HG03139 (cell line): ENCODE data around the gene UTS2R.
"Not testable (repeated sequence)": the region's sequence is repeated elsewhere in the genome, so short reads cannot be mapped to it uniquely, and the experiment has no call there.

Source experiments
- ATAC-seq: cut with Tn5 transposase; IDR thresholded peaks from one replicate; pipeline ENCODE4 v1.9.1; 2021; ENCODE audit not compliant: unreplicated experiment

UTS2R gene

DNA sequence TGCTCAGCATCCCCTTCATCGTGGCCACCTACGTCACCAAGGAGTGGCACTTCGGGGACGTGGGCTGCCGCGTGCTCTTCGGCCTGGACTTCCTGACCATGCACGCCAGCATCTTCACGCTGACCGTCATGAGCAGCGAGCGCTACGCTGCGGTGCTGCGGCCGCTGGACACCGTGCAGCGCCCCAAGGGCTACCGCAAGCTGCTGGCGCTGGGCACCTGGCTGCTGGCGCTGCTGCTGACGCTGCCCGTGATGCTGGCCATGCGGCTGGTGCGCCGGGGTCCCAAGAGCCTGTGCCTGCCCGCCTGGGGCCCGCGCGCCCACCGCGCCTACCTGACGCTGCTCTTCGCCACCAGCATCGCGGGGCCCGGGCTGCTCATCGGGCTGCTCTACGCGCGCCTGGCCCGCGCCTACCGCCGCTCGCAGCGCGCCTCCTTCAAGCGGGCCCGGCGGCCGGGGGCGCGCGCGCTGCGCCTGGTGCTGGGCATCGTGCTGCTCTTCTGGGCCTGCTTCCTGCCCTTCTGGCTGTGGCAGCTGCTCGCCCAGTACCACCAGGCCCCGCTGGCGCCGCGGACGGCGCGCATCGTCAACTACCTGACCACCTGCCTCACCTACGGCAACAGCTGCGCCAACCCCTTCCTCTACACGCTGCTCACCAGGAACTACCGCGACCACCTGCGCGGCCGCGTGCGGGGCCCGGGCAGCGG is 3.2 kb downstream of the UTS2R start:
- ATAC-seq: no peak

DNA sequence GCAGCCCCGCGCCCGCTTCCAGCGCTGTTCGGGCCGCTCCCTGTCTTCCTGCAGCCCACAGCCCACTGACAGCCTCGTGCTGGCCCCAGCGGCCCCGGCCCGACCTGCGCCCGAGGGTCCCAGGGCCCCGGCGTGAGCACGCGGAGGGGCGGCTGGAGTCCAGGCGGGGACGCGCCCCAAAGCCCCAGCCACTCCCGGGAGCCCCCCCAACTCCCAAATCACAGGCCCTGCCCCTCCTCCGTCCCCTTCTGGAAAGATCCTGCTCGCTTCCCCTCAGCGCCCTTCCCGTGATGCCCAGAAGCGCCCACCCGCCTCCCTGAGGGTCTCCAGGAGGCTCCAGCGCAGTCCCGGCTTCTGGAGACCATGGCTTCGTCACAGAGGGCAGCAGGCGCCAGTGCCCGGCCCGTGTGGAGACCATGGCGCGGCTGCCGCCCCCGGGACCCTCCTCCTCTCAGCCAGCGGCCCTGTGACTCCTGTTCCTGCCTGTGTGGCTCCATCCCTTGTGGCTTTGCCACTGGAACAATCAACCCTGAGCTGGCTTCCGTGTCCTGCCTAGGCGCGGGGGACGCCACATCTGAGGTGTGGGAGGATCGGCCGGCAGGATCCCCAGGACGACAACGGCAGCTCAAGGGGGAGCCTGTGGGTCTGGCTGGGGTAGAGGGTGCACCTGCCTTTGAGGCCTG is 3.9 kb downstream of the UTS2R start:
- no peak for ATAC-seq

DNA sequence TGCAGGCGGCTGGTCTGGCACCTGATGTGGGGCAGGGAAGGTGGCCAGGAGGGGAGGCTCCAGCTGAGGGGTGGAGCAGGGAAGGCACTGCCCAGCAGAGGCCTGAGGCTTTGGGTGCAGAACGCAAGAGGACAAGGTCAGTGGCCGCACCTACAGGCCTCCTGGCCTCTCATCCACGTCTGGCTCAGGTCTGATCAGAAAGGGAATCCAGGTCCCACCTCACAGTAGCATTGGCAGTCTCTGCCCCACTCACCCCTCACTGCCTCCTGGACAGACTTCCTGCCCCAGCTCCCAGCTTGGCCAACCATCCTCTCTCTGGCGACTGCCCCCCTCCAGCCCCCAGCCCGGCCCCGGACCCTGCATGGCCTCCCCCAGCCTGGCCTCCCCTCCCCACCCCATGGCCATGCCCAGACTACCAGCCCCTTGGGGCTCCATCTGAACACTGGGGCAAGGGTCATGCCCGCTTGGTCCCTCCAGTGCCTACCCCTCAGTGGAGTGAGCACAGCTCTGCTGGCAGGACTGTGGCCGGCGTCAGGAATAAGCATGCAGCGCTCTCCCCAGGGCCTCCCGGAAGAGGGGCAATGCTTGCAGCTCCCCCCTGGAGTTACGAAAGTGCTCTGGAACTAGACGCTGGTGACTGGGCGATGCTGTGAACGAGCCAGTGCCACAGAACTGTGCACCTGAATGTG is 4.6 kb downstream of the UTS2R start:
- no peak for ATAC-seq

DNA sequence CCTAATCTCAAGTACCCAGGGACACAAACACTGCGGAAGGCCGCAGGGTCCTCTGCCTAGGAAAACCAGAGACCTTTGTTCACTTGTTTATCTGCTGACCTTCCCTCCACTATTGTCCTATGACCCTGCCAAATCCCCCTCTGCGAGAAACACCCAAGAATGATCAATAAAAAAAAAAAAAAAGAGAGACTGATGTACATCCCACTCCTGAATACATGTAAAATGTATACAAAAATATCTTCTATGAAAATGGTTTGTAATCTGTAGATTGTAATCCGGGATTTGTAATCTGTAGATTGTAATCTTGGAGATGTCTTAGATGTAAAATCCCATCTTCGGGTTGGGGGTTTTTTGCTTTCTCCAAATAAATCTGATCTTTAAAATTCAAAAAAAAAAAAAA is 5.7 kb downstream of the UTS2R start:
- not testable (repeated sequence) for ATAC-seq

DNA sequence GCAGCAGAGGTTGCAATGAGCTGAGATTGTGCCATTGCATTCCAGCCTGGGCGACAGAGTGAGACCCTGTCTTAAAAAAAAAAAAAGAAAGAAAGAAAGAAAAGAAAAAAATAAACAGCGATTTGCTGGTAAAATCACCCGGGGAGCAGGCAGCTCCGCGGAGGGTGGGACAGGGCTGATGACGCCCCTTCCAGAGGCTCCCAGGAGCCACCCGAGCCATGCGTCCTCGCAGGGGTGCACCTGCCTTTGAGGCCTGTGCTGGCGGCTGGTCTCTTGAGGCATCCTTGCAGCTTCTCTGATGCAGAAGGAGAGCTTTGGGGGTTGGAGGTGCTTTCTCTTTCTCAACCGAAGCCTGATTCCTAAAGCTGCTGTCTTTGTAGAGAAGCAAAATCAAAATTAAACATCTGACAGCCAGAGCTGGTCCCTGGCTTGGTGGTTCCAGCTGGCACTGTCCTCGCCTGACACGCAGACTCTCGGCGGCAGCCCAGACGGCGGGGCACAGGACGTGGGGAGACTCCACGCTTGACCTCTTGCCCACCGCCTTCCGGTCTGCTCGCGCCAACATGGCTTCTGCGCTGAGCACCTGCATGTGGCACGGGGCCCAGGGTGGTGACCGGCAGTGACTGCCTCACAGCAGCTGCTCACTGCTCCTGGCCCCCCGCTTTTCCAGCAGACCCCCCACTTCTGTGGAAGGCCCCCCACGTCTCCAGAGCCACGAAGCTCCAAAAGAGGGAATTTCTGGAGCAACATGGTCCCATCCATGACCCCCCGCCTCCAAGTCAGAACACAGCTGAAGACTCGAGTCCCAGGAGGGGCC is 6.6 kb downstream of the UTS2R start:
- ATAC-seq: no peak

DNA sequence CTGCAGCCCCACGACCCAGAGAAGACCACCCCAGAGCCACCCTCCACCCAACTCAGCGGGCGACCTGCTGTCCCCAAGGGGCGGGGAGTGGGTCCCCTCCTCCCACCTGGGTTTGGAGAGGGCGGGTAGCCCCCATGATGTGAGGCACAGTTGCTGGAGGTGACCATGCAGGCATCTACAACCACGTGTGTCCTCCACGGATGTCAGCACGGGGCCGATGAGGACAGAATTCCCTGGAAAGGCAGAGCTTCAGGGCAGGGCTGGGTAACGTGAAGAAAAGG is 7.1 kb downstream of the UTS2R start:
- no peak for ATAC-seq

DNA sequence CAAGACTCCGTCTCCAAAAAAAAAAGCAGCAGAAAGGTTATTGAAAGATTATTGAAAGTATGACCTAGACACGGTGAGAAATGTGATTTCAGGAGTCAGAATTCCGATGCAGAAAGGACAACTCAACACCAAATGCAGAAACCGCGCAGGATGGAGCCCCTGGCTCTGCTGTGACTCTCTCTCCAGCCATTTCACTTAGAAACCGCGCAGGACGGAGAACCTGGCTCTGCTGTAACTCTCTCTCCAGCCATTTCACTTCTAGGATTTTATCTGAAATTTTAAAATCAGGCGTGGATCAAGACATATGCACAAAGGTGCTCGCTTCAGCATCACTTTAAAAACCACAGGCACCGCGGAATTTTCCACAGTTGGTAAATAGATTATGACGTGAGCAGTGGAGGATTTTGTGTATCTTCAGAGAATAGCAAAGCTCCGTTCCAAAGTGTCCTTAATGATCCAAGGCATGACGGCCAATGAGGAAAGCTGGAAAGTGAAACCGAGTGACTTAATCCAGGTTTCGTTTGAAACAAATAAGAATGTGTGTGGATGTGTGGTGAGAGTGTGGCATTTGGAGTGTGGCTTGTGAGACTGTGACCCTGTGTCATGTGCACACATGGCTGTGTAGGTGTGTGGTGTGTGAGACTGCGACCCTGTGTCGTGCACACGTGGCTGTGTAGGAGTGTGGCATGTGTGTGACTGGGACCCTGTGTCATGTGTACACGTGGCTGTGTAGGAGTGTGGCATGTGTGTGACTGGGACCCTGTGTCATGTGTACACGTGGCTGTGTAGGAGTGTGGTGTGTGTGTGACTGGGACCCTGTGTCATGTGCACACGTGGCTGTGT is 9.5 kb downstream of the UTS2R start:
- ATAC-seq: no peak

DNA sequence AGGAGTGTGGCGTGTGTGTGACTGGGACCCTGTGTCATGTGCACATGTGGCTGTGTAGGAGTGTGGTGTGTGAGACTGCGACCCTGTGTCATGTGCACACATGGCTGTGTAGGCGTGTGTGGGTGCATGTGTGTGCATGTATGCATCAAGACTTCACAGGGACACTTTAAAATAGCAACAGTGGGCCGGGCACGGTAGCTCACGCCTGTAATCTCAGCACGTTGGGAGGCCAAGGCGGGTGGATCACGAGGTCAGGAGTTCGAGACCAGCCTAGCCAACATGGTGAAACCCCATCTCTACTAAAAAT is 10.1 kb downstream of the UTS2R start:
- not testable (repeated sequence) for ATAC-seq

DNA sequence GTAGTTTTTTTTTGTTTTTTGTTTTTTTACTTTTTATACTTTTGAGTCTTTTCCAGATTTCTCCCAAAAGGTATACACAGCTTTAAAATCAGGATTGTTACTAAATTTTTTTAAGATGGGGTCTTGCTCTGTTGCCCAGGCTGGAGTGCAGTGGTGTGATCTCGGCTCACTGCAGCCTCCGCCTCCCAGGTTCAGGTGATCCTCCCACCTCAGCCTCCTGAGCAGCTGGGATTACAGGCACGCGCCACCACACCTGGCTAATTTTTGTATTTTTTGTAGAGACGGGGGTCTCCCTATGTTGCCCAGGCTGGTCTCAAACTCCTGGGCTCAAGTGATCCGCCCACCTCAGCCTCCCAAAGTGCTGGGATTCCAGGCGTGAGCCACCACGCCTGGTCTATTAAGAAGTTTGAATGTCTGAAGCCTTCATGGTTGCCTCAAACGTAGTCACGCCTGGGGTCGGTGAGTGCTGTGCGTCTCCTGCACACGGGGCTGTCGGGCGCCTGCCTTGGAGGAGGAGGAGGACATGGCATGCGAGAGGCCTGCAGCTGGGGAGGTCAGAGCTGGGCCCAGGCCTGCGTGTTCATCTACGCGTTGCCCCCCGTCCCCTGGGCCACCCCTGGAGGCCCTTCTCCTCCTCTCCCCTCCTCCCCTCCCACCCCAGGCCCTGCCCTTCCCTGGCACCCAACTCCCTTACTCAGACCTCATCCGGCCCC is 10.8 kb downstream of the UTS2R start:
- not testable (repeated sequence) for ATAC-seq

DNA sequence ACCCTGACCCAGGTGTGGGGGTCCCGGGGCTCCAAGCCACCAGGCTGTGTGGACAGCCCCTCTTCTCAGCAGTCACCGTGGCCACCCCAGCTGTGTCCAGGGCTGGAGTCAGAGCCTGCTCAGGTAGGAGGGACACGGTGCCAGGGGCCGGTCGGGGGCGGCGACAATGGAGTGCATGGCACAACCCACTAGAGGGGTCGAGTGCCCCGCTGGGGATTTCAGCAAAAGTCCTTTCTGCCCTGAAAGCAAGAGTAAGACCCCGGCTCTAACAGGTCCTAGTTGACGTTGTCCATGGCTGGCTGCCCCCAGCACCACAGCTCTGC is 11.3 kb downstream of the UTS2R start:
- ATAC-seq: no peak

DNA sequence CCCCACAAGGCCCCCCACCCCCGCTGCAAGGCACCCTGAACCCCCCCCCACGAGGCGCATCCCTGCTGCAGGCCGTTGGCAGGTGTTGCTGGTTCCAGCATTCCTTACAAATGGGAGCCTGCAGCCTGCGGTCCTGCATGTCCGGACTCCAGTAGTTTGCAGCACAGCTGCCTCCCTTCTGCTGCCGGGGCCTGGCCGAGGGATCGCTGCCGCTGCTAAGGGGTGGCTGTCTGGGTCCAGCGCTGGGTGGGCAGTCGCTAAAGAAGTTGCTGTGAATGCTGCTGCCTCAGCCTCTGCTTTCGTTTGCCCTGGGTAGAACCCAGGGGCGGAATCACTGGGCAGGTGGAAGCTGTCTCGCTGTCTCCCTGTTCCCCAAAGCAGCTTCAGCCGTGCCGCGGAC is 11.8 kb downstream of the UTS2R start:
- no peak for ATAC-seq

DNA sequence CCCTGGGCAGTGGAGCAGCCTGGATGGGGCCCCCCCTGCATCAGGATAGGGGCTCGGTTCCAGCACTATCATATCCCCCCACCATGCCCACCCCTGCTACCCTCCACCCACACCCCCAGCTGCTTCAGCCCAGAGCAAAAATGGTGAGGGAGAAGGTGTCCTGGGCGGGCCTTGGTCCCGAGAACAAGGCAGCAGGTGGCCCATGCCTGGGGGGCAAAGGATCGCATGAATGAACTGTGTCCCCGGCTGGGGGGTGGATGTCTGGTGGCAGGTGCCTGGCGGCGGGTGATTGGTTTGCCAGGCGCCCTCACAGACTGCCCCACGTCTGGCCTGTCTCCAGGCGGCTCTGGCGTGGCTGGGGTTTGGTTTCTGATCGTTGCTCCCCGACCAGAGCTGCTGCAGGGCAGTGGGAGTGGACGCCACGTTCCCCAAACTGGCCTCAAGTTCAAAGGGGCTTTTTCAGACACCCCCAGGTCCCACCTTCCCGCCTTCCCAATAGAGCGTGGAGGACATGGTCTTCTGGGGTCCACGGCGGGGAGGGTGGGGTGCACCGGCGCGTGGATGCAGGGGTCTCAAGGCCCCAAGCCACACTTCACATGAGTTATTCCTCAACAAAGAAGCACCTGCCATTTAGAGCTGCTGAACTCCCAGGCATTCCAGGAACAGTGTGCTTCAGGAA is 12.6 kb downstream of the UTS2R start:
- no peak for ATAC-seq

DNA sequence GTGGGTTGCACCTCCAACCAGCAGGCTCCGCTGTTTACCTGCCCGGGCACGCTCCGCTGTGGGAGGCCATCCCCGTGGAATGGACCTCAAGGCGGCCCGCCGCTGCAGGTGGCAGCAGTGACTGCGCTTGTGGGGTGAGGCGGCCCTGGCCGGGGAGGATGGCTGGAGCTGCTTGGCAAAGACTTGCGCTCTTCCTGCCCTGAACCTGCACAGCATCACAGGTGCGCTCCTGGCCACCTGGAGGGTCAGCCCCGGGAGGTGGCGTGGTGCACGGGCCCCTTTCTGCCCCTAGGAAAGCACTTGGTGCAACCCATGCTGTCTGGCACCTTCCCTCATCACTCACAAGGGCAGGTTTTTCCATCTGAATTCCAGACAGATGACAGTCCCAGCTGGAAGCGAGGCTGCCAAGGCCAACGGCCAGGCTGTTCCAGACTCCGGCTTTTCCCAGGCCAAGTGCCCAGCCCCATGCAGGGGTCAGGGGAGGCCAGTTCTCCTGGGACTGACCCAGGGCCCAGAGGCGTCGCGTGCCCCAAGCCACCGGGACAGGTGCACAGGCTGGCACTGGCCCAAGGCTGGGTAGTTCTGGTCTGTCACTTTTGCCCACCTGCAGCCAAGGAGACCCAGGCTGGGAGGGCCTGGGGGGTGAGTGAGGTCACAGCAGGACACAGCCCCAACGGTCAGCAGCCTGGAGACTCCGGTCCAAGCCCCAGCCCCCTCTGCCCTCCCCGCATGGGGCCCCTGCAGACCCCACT is 13.3 kb downstream of the UTS2R start:
- ATAC-seq: no peak

DNA sequence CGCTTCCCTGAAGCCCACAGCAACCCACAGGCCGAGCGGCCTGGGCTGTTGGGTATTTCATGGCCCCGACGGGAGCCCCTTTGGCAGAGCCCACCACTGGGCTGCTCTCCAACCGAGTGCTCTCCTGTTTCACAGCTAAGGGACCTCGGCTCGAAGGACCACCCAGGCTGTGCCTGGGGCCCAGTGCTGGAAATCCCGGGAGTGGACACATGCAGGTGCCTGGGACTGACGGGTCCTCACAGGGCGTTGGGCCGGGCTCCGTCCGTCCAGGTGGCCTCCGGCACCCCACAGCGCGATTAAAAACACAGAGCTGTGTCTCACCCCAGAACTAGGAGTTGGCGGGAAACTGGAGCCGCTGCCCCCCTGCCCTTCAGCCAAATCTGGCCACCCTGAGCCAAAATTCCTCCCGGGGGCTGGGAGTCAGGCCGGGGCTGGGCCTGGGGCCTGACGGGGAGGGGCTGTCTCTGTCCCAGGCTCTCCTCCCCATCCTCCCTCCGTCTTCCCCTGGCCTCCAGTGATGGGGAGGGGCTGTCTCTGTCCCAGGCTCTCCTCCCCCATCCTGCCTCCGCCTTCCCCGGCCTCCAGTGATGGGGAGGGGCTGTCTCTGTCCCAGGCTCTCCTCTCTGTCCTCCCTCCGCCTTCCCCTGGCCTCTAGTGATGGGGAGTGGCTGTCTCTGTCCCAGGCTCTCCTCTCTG is 14.1 kb downstream of the UTS2R start:
- no peak for ATAC-seq

DNA sequence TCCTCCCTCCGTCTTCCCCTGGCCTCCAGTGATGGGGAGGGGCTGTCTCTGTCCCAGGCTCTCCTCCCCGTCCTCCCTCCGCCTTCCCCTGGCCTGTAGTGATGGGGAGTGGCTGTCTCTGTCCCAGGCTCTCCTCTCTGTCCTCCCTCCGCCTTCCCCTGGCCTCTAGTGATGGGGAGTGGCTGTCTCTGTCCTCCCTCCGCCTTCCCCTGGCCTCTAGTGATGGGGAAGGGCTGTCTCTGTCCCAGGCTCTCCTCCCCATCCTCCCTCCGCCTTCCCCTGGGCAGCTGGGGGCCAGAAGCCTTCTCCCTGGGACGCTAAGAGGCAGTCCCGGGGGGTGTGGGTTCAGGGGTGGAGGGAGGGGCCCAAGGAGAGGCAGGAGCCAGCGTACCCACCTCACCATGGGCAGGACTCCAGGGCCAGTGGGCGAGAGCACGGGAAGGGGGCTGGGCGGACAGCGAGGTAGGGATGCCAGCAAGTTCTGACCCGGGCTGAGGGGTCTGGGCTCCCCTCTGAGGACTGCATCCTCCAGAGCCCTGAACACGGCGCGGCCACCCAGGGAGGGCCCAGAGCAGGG is 14.8 kb downstream of the UTS2R start:
- no peak for ATAC-seq

DNA sequence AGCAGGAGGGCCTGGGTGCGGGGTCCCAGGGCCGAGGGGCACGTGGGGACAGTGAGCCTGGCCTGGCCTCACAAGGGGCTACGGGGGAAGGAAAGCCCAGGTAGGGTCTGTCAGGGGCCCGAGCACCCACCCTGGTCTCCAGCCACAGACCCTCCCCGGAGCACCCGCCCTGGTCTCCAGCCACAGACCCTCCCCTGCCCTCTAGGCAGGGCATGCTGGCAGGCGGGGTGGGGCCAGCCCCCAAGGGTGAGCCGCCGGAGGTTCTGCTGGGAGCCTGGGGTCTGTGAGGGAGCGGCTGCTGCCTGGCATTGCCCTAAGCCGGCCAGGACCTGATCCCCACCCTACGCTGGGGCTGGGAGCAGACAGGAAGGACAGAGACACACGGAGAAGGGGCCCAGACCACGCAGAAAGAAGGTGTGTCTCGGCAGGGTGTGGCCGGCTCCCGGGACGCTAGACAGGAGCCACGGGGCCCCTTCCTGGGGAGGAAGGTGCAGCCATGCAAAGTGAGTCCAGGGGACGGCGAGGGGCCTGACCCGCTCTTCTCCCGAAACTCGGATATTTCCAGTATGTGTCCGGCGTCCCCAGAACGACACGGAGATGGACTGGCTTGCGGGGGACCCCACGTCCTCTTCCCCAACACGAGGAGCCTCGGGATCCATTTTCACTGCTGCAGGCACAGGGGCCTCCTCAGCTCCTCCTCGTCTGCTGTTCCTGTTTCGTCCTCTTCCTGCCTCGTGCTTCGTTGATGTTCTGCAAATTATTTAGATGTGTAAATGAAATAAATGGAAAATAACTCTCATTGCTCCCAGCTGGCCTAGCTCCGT is 15.5 kb downstream of the UTS2R start:
- no peak for ATAC-seq

DNA sequence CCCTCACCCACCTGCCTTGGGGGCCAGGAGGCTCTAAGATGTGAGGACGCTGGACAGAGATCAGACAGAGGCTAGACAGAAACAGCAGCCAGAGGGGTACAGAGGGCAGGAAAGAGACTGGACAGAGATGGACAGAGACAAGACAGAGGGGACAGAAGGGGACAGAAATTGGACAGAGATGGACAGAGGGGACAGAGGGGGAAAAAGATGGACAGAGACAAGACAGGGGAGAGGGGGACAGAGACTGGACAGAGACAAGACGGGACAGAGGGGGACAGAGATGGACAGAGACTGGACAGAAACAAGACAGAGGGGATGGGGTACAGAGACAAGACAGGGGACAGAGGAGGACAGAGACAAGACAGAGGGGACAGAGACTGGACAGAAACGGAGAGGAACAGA is 16.1 kb downstream of the UTS2R start:
- no peak for ATAC-seq
